Stimulated activated CD8-positive, alpha-beta memory T cell treated with anti-CD3 and anti-CD28 coated beads, Interleukin-7, amount 100 ng/mL, for 4 hours (primary cell): ENCODE measurements around the gene CIAO2A.
"Not testable (repeated sequence)": the region's sequence is repeated elsewhere in the genome, so short reads cannot be mapped to it uniquely, and the experiment has no call there.

Source experiments
- DNase-seq, 2 donors: peaks; one replicate each; pipeline ENCODE4 v3.0.0-alpha.2; 2020; ENCODE audit warnings: low read depth in 2 of 2

Gene CIAO2A

GRCh38 chr15:64093627-64094417 lies at the start of gene CIAO2A:
Gene CIAO2A (minus strand): TSS chr15:64093838. CDS start chr15:64093768, 70 bp downstream.
- DNase-seq = peak; percentile 85 to 91

- no peak for DNase-seq
Measured at GRCh38 chr15:64143276-64143675, 49.6 kb upstream of the CIAO2A start.

GRCh38 chr15:64141798-64142512 lies 48.3 kb upstream of the CIAO2A start:
- no peak for DNase-seq

- no peak for DNase-seq
Measured at GRCh38 chr15:64138331-64138941, 44.8 kb upstream of the CIAO2A start.

- DNase-seq = no peak
Measured at GRCh38 chr15:64137226-64137833, 43.7 kb upstream of the CIAO2A start.

GRCh38 chr15:64136347-64136746 lies 42.7 kb upstream of the CIAO2A start:
- DNase-seq = no peak

GRCh38 chr15:64134345-64134829 lies 40.7 kb upstream of the CIAO2A start:
- DNase-seq = no peak

- no peak for DNase-seq
Measured at GRCh38 chr15:64133623-64134344, 40.1 kb upstream of the CIAO2A start.

GRCh38 chr15:64132217-64132616 lies 38.6 kb upstream of the CIAO2A start:
- DNase-seq = no peak

- DNase-seq = no peak
Measured at GRCh38 chr15:64131547-64131946, 37.9 kb upstream of the CIAO2A start.

GRCh38 chr15:64130159-64130558 lies 36.5 kb upstream of the CIAO2A start:
- DNase-seq = no peak

GRCh38 chr15:64127521-64128270 lies 34.1 kb upstream of the CIAO2A start:
- no peak for DNase-seq

- DNase-seq = no peak
Measured at GRCh38 chr15:64125978-64126377, 32.3 kb upstream of the CIAO2A start.

- DNase-seq = no peak
Measured at GRCh38 chr15:64122936-64123351, 29.3 kb upstream of the CIAO2A start.

GRCh38 chr15:64122444-64122843 lies 28.8 kb upstream of the CIAO2A start:
- DNase-seq = no peak

GRCh38 chr15:64121614-64122013 lies 28.0 kb upstream of the CIAO2A start:
- no peak for DNase-seq

- not testable (repeated sequence) for DNase-seq
Measured at GRCh38 chr15:64120322-64120721, 26.7 kb upstream of the CIAO2A start.

GRCh38 chr15:64117759-64118487 lies 24.3 kb upstream of the CIAO2A start:
- no peak for DNase-seq

- DNase-seq = no peak
Measured at GRCh38 chr15:64112904-64113303, 19.3 kb upstream of the CIAO2A start.
